ENCODE results near the gene MCFD2. TPM values are rescaled to one million over a fixed set of nuclear protein-coding genes. Genes with fewer than 3 reads are reported as not detected.
"Not testable (repeated sequence)": the region's sequence is repeated elsewhere in the genome, so short reads cannot be mapped to it uniquely, and the experiment has no call there.

MCFD2 gene
- total RNA-seq, 1 experiment from 2014 or later: 193 TPM

- in situ Hi-C loops (cut with HindIII; ENCODE audit: low pct_unique_long_range_greater_than_20kb, low sequenced_read_pairs): no loop called here
- DNase-seq (ENCODE audit: low read depth, low spot score): no peak
Measured at GRCh38 chr2:46886268-46887027, 29.2 kb downstream of the MCFD2 start.

DNA sequence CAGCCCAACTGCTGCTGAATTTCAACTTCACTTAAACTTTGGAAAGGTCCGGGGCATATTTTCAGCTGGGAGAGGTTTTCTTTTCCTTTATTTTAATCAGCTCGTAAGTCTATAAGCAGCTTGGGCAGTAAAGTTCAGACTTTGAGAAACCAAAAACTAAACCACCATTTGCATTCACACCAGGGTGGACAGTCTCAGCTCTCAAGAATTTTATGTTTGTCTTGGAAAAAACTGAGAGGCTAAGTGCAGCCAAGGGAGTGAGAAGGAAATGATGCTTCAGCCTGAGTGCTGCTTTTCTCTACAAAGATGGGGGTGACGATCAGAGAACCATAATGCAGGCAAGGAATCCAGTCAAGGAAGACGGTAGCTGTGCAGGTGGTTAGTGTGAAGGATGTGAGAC lies 30.2 kb downstream of the MCFD2 start:
- DNase-seq (ENCODE audit: low read depth, low spot score): no peak
- in situ Hi-C loops (cut with HindIII; ENCODE audit: low pct_unique_long_range_greater_than_20kb, low sequenced_read_pairs): no loop called here

- DNase-seq (ENCODE audit: low read depth, low spot score): no peak
- in situ Hi-C loops (cut with HindIII; ENCODE audit: low pct_unique_long_range_greater_than_20kb, low sequenced_read_pairs): no loop called here
Measured at GRCh38 chr2:46879511-46879910, 36.1 kb downstream of the MCFD2 start.

- in situ Hi-C loops (cut with HindIII; ENCODE audit: low pct_unique_long_range_greater_than_20kb, low sequenced_read_pairs): no loop called here
- DNase-seq (ENCODE audit: low read depth, low spot score): peak; percentile 54
Measured at GRCh38 chr2:46878886-46879285, 36.7 kb downstream of the MCFD2 start.

GRCh38 chr2:46878240-46878877 lies 37.2 kb downstream of the MCFD2 start:
- no peak for DNase-seq (ENCODE audit: low read depth, low spot score)
- in situ Hi-C loops (cut with HindIII; ENCODE audit: low pct_unique_long_range_greater_than_20kb, low sequenced_read_pairs): no loop called here

DNA sequence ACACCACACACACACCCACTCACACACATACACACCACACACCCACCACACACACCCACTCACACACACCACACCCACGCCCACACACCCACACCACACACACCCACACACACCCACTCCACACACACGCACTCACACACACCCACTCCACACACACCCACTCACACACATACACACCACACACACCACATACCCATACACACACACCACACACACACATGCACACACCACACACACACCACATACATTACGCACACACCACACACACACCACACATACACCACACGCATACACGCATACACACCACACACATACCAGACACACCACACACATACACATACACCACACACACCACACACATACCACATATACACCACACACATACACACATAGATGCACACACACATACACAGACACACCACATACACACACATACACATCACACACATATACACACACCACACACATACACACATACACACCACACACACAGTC lies 37.9 kb downstream of the MCFD2 start:
- no peak for DNase-seq (ENCODE audit: low read depth, low spot score)
- in situ Hi-C loops (cut with HindIII; ENCODE audit: low pct_unique_long_range_greater_than_20kb, low sequenced_read_pairs): no loop called here

DNA sequence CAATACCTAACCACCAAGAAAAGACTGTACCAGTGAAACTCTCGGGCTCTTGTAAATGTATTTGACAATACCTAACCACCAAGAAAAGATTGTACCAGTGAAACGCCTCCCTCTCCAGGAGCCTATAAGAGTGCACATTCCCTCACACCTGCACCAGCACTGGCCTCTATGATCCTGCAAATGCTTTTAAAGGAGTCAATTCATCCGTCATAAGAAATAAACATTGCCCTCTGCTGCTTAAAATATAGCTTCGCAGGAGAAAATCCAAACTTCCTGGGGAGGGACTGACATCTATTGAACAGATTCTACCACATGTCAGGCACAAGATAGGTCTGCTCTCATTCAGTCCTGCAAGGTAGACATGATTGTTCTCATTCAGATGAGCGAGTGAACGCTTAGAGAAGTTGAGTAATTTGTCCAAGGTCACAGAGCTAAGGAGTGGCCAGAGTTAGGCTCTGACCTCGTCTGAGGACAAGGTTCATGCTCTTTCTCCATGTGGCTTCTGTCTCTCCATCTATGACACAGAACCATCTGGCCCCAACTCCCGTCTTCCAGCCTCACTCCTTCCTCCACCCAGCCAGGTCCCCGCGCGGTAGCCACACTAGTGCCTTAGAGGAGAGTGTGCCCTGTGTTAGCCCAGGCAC lies 38.7 kb downstream of the MCFD2 start:
- in situ Hi-C loops (cut with HindIII; ENCODE audit: low pct_unique_long_range_greater_than_20kb, low sequenced_read_pairs): no loop called here
- peak; percentile 90 for DNase-seq (ENCODE audit: low read depth, low spot score)

- DNase-seq (ENCODE audit: low read depth, low spot score); in situ Hi-C loops (cut with HindIII; ENCODE audit: low pct_unique_long_range_greater_than_20kb, low sequenced_read_pairs): not testable (repeated sequence)
Measured at GRCh38 chr2:46875962-46876689, 39.5 kb downstream of the MCFD2 start.

DNA sequence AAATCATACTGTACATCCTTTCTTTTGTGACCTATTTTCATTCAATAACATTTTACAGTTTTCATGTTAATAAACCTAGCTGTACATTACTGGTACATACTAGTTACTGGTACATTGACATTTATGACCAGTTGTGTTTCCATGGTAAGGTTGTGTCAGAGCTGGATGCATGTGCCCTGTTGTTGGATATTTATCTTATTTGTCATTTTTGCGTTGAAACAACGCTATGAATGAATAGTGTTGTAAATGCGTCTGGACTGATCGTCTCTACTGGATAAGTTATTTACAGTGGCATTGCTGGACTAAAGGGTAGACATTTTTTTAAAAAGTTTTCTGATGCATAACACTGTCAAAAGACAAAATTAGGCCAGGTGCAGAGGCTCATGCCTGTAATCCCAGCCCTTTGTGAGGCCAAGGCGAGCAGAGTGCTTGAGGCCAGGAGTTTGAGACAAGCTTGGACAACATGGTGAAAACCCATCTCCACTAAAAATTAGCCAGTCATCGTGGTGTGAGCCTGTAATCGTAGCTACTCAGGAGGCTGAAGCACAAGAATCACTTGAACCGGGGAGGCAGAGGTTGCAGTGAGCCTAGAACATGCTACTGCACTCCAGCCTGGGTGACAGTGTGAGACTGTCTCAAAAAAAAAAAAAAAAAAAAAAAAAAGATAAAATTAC lies 40.2 kb downstream of the MCFD2 start:
- in situ Hi-C loops (cut with HindIII; ENCODE audit: low pct_unique_long_range_greater_than_20kb, low sequenced_read_pairs): no loop called here
- DNase-seq (ENCODE audit: low read depth, low spot score): no peak

- DNase-seq (ENCODE audit: low read depth, low spot score): no peak
- in situ Hi-C loops (cut with HindIII; ENCODE audit: low pct_unique_long_range_greater_than_20kb, low sequenced_read_pairs): loop anchor here (25.0 kb wide), 1 partner anchor 212 kb away; no protein-coding TSS in a partner anchor
Measured at GRCh38 chr2:46874236-46874929, 41.2 kb downstream of the MCFD2 start.

- DNase-seq (ENCODE audit: low read depth, low spot score): peak; percentile 50
- in situ Hi-C loops (cut with HindIII; ENCODE audit: low pct_unique_long_range_greater_than_20kb, low sequenced_read_pairs): loop anchor here (25.0 kb wide), 1 partner anchor 211 kb away; no protein-coding TSS in a partner anchor
Measured at GRCh38 chr2:46873604-46874068, 42.0 kb downstream of the MCFD2 start.

DNA sequence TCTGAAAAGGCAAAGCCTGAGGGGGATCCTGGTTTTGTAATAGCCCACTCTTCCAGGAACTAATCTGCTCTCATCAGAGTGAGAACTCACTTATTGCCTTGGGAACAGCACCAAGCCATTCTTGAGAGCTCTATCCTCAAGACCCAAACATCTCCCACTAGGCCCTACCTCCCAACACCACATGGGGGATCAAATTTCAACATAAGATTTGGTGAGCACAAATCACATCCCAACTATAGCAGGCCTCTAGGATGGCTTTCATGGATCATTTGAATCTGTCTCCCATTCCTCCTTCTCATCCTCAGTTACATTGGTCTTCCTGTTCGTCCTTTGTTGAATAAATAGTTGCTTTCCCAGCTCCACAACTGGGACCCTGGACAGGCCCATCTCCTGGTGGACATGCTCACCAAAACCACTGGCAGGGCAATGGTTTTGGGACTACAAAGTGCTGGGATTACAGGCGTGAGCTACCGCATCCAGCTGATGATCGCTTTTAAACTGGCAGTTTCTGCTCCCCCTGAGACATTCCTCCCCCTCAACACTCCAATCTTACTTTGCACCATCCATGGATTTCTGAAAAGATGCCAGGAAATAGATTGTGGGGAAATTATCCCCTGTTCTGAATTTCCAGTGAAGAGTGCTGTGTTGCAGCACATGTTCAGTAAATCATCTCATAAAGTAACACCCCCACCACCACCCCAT lies 42.6 kb downstream of the MCFD2 start:
- in situ Hi-C loops (cut with HindIII; ENCODE audit: low pct_unique_long_range_greater_than_20kb, low sequenced_read_pairs): loop anchor here (25.0 kb wide), 1 partner anchor 211 kb away; no protein-coding TSS in a partner anchor
- no peak for DNase-seq (ENCODE audit: low read depth, low spot score)

GRCh38 chr2:46871976-46872381 lies 43.6 kb downstream of the MCFD2 start:
- DNase-seq (ENCODE audit: low read depth, low spot score): no peak
- in situ Hi-C loops (cut with HindIII; ENCODE audit: low pct_unique_long_range_greater_than_20kb, low sequenced_read_pairs): loop anchor here (25.0 kb wide), 1 partner anchor 210 kb away; no protein-coding TSS in a partner anchor

DNA sequence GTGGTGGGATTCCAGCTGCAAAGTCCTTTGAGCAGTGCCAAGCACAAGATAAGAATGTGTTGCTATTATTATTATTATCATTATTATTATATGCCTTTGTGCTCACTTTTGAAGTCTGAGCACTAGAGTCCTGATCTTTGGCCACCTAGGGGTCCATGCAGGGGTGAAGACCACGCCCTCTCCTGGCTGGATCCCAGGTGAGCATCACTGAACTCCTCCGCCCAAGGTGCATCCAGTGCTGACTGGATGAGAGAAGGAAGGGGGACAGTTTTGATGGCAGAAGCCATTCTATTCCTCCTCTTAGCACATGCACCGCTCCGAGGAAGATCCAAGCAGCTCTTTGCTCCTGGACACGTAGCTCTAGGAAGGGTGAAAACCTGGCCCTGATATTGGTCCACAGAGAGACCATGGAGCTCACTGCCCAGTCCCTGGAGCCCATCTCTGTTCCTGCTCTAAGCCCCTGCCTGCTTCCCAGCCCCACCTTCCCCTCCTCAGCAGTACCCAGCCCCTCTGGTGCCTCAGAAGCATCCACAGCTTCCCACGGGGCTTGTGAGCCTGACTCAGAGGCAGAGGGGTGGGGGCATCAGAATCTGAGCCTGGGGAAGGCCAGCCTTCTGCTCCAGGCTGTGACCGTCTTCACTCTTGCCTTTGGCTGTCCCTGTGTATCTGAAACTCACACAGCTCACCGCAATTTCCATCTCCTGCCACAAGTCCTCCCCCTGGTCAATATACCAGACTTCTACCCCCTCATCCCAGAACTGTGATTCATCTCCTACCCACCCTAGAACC lies 45.4 kb downstream of the MCFD2 start:
- in situ Hi-C loops (cut with HindIII; ENCODE audit: low pct_unique_long_range_greater_than_20kb, low sequenced_read_pairs): loop anchor here (25.0 kb wide), 1 partner anchor 208 kb away; no protein-coding TSS in a partner anchor
- DNase-seq (ENCODE audit: low read depth, low spot score): no peak

DNA sequence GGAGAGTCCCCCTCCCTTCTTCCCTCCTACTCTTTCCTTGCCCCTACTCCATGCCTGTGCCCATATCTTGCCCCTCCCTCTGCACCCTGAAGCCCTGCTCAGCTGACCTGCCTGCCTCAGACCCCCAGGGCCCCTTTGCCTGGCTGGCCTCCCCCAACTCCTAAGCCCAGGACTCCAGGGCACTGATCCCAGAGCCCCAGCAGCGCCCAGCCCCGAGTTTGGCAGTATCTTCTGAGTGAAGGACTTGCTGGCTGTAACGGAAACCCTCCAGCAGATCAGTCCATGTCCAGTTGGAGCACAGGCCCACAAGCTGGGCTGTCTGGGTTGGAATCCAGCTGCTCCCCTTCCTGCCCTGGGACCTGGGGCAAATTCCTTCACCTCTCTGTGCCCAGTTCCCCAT lies 46.0 kb downstream of the MCFD2 start:
- DNase-seq (ENCODE audit: low read depth, low spot score): no peak
- in situ Hi-C loops (cut with HindIII; ENCODE audit: low pct_unique_long_range_greater_than_20kb, low sequenced_read_pairs): loop anchor here (25.0 kb wide), 1 partner anchor 207 kb away; no protein-coding TSS in a partner anchor

Data from SK-MEL-5 (cell line).